Right lobe of liver (tissue), 6 donors: ENCODE results near the gene ZNF646. TPM values are rescaled to one million over a fixed set of nuclear protein-coding genes. Genes with fewer than 3 reads are reported as not detected.
A peak's percentile ranks its signal among the peaks of the same experiment; 100 is the strongest.
"Not testable (repeated sequence)": the region's sequence is repeated elsewhere in the genome, so short reads cannot be mapped to it uniquely, and the experiment has no call there.

Source experiments
- ATAC-seq, 4 donors: fragments of 200-7000 bp; cut with Tn5 transposase; one replicate each; pipeline ENCODE4 v1.9.1; 2020; ENCODE audit warnings: mild to moderate bottlenecking in 4 of 4, moderate library complexity in 4 of 4
- DNase-seq, 3 donors: peaks; one replicate each; pipeline ENCODE4 v3.0.0-alpha.2; 2020
- H3K27ac ChIP-seq, 3 donors: fragments of 200-600 bp; one replicate each; pipeline ENCODE4 v1.8.0; 2022
- H3K27me3 ChIP-seq, 2 donors: fragments of 200-600 bp; one replicate each; pipeline ENCODE4 v1.8.0; 2022
- H3K36me3 ChIP-seq, 4 donors: fragments of 200-600 bp; sonication (generic) in 1 of 4; one replicate each; pipeline versions ENCODE4 v1.5.1 to v1.8.0; 2017 to 2022; ENCODE audit warnings: control low read depth in 1 of 4
- H3K4me1 ChIP-seq, 4 donors: fragments of 200-600 bp; sonication (generic) in 1 of 4; one replicate each; pipeline versions ENCODE4 v1.5.1 to v1.8.0; 2017 to 2022; ENCODE audit warnings: control low read depth in 1 of 4
- H3K4me3 ChIP-seq, 3 donors: fragments of 200-600 bp; one replicate each; pipeline ENCODE4 v1.8.0; 2022
- H3K9me3 ChIP-seq, 4 donors: fragments of 200-600 bp; sonication (generic) in 1 of 4; one replicate each; pipeline versions ENCODE4 v1.5.1 to v1.8.0; 2017 to 2022; ENCODE audit warnings: control low read depth in 1 of 4
- CTCF ChIP-seq, 4 donors: fragments of 200-600 bp in 3 of 4; fragments of 450-650 bp in 1 of 4; IDR thresholded peaks; one replicate each; pipeline versions ENCODE4 v1.5.1 to v1.8.0; 2016 to 2022; ENCODE audit warnings: antibody characterized with exemption in 4 of 4, mild to moderate bottlenecking in 2 of 4
- POLR2A ChIP-seq: fragments of 450-650 bp; IDR thresholded peaks from one replicate; pipeline ENCODE4 v1.6.1; 2017; ENCODE audit warnings: antibody characterized with exemption, mild to moderate bottlenecking
- WGBS: methylation state at CpG from one replicate; pipeline ENCODE4 v1.1.6; 2018; ENCODE audit warnings: low coverage, low lambda C conversion rate; ENCODE audit not compliant: insufficient coverage; ENCODE audit errors: missing lambda C conversion rate; 5-methylcytosine and 5-hydroxymethylcytosine counted together
- intact Hi-C, 2 donors: fragments of 100-400 bp; cut with DNase I; formaldehyde crosslinking; loops; one replicate each; pipeline versions ENCODE4 v1.11.2 to v1.14.1; 2022
- total RNA-seq, 6 experiments: library from RNA; depleted of rRNA in 2 of 6; stranded (reverse); fragments of >200 nt in 2 of 6; fragmentation: NEBNext Ultra II Directional in 3 of 6; extraction: Animal tissue kit (Norgen Biotek cat#: 25700) in 3 of 6; gene quantifications; one replicate each; pipeline versions ENCODE4 v1.1.0 to v1.2.4, GENCODE V29; 2016 to 2023
- donor health status: DM: no; HTN: yes; CAD: no.
- donor health status: DM: no; HTN: no; CAD: no.
- donor health status: DM: no; HTN: no; CAD: no.
- donor health status: DM: no; HTN: yes; CAD: no.
- donor health status: DM: no; HTN: yes; CAD: no.

The ZNF646 gene
- total RNA-seq, 6 experiments from 2014 or later, result 4.2 to 5.0 (median 4.5) TPM

- 55% methylated on average over 2 of the region's 4 CpGs for WGBS
These were observed 25.8 kb downstream of the ZNF646 start for GRCh38 chr16:31099860-31100638.

GRCh38 chr16:31100876-31101641 lies 26.8 kb downstream of the ZNF646 start:
- H3K4me1 ChIP-seq, H3K27ac ChIP-seq, H3K9me3 ChIP-seq, H3K27me3 ChIP-seq, intact Hi-C loops, H3K36me3 ChIP-seq, ATAC-seq, DNase-seq, H3K4me3 ChIP-seq: not testable (repeated sequence)
- WGBS, result 82% methylated on average over 9 of the region's 13 CpGs

More at GRCh38 chr16:31099860-31100638, 25.8 kb downstream of the ZNF646 start:
- Histone ChIP-seq H3K27ac (no peak overlapping the region), H3K27me3 (no peaks in the 10 kb centered on the region), H3K9me3 (no peaks in the 10 kb centered on the region), H3K4me3 (no peak overlapping the region), H3K36me3 (no peaks in the 10 kb centered on the region), H3K4me1 (peaks cover 0 to 5% (median 0%) of the 10 kb centered on the region in 4 donors)
- TF ChIP-seq POLR2A (no peak), CTCF (IDR thresholded peaks at IDR 0.05) (no peak)
- DNase-seq (no peak), ATAC-seq (no peak)
- intact Hi-C loops, result no loop called here

- no peaks in the 10 kb centered on the region for H3K36me3 ChIP-seq
- H3K27ac ChIP-seq, result peak overlapping the region; percentile 54 to 71 (median 62)
- DNase-seq, result peak; percentile 92 to 95 (median 95)
- peak overlapping the region in 1 of 3 donors; percentile 26 for H3K4me3 ChIP-seq
- WGBS, result 0% methylated on average over 15 of the region's 33 CpGs
- peaks cover 0 to 26% (median 3%) of the 10 kb centered on the region in 4 donors for H3K4me1 ChIP-seq
- no peaks in the 10 kb centered on the region for H3K27me3 ChIP-seq
- peak; percentile 90 to 94 (median 92) for ATAC-seq
- TF ChIP-seq CTCF (IDR thresholded peaks at IDR 0.05) (peak; percentile 78 to 85 (median 82)), POLR2A (no peak)
- intact Hi-C loops, result no loop called here
- no peaks in the 10 kb centered on the region for H3K9me3 ChIP-seq
These were observed 31.5 kb downstream of the ZNF646 start for GRCh38 chr16:31105677-31106213.

GRCh38 chr16:31106509-31107464 lies 32.6 kb downstream of the ZNF646 start:
- H3K36me3 ChIP-seq, result peaks cover 0 to 8% (median 0%) of the 10 kb centered on the region in 4 donors
- DNase-seq (no peak), ATAC-seq (no peak)
- intact Hi-C loops, result no loop called here
- peaks cover 0 to 37% (median 3%) of the 10 kb centered on the region in 4 donors for H3K4me1 ChIP-seq
- H3K4me3 ChIP-seq, result no peak overlapping the region
- no peaks in the 10 kb centered on the region for H3K27me3 ChIP-seq
- H3K9me3 ChIP-seq, result no peaks in the 10 kb centered on the region
- WGBS, result 64% methylated on average over 23 of the region's 28 CpGs
- TF ChIP-seq CTCF (IDR thresholded peaks at IDR 0.05) (no peak), POLR2A (no peak)
- peak overlapping the region in 2 of 3 donors; percentile 62 to 71 for H3K27ac ChIP-seq
